Suprapubic skin (tissue), 4 donors: Measurements from ENCODE around the gene WWOX. TPM values are rescaled to one million over a fixed set of nuclear protein-coding genes. Genes with fewer than 3 reads are reported as not detected.

Source experiments
- DNase-seq, 2 donors: peaks; one replicate each; pipeline ENCODE4 v3.0.0-alpha.2; 2019; ENCODE audit warnings: low spot score in 2 of 2
- H3K27ac ChIP-seq: fragments of 200-600 bp; sonication (generic); one replicate; pipeline ENCODE4 v1.5.1; 2019
- H3K27me3 ChIP-seq: fragments of 200-600 bp; sonication (generic); one replicate; pipeline ENCODE4 v1.5.1; 2019
- H3K36me3 ChIP-seq: fragments of 200-600 bp; sonication (generic); one replicate; pipeline ENCODE4 v1.5.1; 2019
- H3K4me1 ChIP-seq: fragments of 200-600 bp; sonication (generic); one replicate; pipeline ENCODE4 v1.5.1; 2019
- H3K4me3 ChIP-seq: fragments of 200-600 bp; sonication (generic); one replicate; pipeline ENCODE4 v1.5.1; 2019; ENCODE audit warnings: mild to moderate bottlenecking
- H3K9me3 ChIP-seq: fragments of 200-600 bp; sonication (generic); one replicate; pipeline ENCODE4 v1.5.1; 2019
- EP300 ChIP-seq: sonication (generic); formaldehyde crosslinking; IDR thresholded peaks from one replicate; pipeline ENCODE4 v1.6.1; 2017; ENCODE audit warnings: antibody characterized with exemption
- POLR2A ChIP-seq, 2 donors: fragments of 450-650 bp; IDR thresholded peaks; one replicate each; pipeline ENCODE4 v1.6.1; 2017; ENCODE audit warnings: antibody characterized with exemption in 2 of 2, mild to moderate bottlenecking in 2 of 2, moderate library complexity in 2 of 2
- POLR2AphosphoS5 ChIP-seq, 3 donors: sonication (generic); formaldehyde crosslinking; IDR thresholded peaks; one replicate each; pipeline ENCODE4 v1.6.1; 2017; ENCODE audit warnings: antibody characterized with exemption in 3 of 3
- WGBS: methylation state at CpG from one replicate; pipeline ENCODE4 v1.1.5; 2018; 5-methylcytosine and 5-hydroxymethylcytosine counted together
- total RNA-seq, 4 donors: library from RNA; depleted of rRNA; stranded (reverse); fragments of >200 nt; gene quantifications; one replicate each; pipeline ENCODE4 v1.1.0, GENCODE V29; 2016
- TF ChIP-seq, protein P1 (sequence below), 2 donors: fragments of 200-600 bp in 1 of 2; fragments of 450-650 bp in 1 of 2; sonication (generic) in 1 of 2; IDR thresholded peaks; one replicate each; pipeline ENCODE4 v1.5.1; 2016 to 2019; ENCODE audit warnings: antibody characterized with exemption in 2 of 2, mild to moderate bottlenecking in 1 of 2, moderate library complexity in 1 of 2

Gene WWOX
- total RNA-seq, 4 donors from 2014 or later = 29.6 to 104 (median 47.3) TPM

GRCh38 chr16:78638371-78638770 lies 538.9 kb downstream of the WWOX start:
- H3K36me3 ChIP-seq = no peaks in the 10 kb centered on the region
- WGBS = 85% methylated on average over 4 of the region's 4 CpGs
- H3K27ac ChIP-seq = no peak overlapping the region
- TF ChIP-seq POLR2AphosphoS5 (IDR thresholded peaks at IDR 0.05) (no peak), POLR2A (IDR thresholded peaks at IDR 0.05) (no peak)
- TF ChIP-seq, protein P1, sequence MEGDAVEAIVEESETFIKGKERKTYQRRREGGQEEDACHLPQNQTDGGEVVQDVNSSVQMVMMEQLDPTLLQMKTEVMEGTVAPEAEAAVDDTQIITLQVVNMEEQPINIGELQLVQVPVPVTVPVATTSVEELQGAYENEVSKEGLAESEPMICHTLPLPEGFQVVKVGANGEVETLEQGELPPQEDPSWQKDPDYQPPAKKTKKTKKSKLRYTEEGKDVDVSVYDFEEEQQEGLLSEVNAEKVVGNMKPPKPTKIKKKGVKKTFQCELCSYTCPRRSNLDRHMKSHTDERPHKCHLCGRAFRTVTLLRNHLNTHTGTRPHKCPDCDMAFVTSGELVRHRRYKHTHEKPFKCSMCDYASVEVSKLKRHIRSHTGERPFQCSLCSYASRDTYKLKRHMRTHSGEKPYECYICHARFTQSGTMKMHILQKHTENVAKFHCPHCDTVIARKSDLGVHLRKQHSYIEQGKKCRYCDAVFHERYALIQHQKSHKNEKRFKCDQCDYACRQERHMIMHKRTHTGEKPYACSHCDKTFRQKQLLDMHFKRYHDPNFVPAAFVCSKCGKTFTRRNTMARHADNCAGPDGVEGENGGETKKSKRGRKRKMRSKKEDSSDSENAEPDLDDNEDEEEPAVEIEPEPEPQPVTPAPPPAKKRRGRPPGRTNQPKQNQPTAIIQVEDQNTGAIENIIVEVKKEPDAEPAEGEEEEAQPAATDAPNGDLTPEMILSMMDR (IDR thresholded peaks at IDR 0.05) = no peak
- no peak for DNase-seq
- no peaks in the 10 kb centered on the region for H3K9me3 ChIP-seq
- no peaks in the 10 kb centered on the region for H3K4me1 ChIP-seq
- no peaks in the 10 kb centered on the region for H3K27me3 ChIP-seq
- no peak overlapping the region for H3K4me3 ChIP-seq

DNA sequence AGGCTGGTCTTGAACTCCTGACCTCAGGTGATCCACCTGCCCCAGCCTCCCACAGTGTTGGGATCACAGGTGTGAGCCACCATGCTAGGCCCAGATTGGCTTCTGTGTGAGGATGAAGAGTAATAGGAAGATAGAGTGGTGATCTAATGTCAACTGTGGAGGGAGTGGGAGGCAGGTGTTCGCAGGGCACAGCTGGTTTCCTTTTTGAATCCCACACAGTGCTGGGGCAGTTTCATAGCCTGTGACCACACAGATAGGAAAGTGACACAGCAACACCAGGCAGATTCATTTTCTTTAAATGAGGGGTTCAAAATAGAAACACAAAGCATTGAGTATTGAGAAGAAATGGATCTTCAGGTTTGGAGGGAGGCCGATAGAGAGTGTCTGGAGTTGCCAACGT lies 540.3 kb downstream of the WWOX start:
- TF ChIP-seq POLR2AphosphoS5 (IDR thresholded peaks at IDR 0.05) = no peak
- no peak for TF ChIP-seq POLR2A (IDR thresholded peaks at IDR 0.05)
- TF ChIP-seq, protein P1 (IDR thresholded peaks at IDR 0.05) = no peak
- Histone ChIP-seq H3K4me1 (no peaks in the 10 kb centered on the region), H3K36me3 (no peaks in the 10 kb centered on the region), H3K9me3 (no peaks in the 10 kb centered on the region), H3K27me3 (no peaks in the 10 kb centered on the region), H3K4me3 (no peak overlapping the region), H3K27ac (no peak overlapping the region)
- no peak for DNase-seq
- 85% methylated on average over 3 of the region's 3 CpGs for WGBS

- Histone ChIP-seq H3K4me1 (no peaks in the 10 kb centered on the region), H3K27me3 (no peaks in the 10 kb centered on the region), H3K9me3 (no peaks in the 10 kb centered on the region), H3K4me3 (no peak overlapping the region), H3K27ac (no peak overlapping the region), H3K36me3 (no peaks in the 10 kb centered on the region)
- 86% methylated on average over 6 of the region's 6 CpGs for WGBS
- DNase-seq = no peak
- TF ChIP-seq EP300 = no peak
Measured at GRCh38 chr16:78640886-78641285, 541.4 kb downstream of the WWOX start.

DNA sequence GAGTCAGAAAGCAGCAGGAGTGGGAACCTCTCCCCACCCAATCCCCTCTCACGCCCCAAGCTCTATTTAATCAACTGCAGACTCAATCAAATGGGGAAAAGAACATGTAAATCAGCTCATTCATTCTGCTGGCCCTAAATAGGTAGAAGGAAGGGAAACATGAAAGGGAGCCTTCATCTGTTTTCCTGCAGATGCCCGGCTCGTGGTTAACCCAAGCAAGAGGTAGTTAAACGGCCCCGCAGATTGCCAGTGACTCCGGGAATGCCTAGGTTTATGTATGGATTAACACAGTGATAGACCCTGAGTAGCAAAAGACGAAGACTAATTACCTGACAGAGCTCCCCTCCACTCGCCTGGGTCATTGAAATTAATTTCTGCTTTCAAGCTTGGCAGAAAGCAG lies 542.0 kb downstream of the WWOX start:
- no peak for DNase-seq
- WGBS = 67% methylated on average over 8 of the region's 8 CpGs
- TF ChIP-seq, protein P1 (IDR thresholded peaks at IDR 0.05) = no peak
- TF ChIP-seq POLR2A (IDR thresholded peaks at IDR 0.05) = no peak
- no peak for TF ChIP-seq EP300
- TF ChIP-seq POLR2AphosphoS5 (IDR thresholded peaks at IDR 0.05) = no peak
- Histone ChIP-seq H3K4me3 (no peak overlapping the region), H3K4me1 (no peaks in the 10 kb centered on the region), H3K27ac (no peak overlapping the region), H3K27me3 (no peaks in the 10 kb centered on the region), H3K36me3 (no peaks in the 10 kb centered on the region), H3K9me3 (no peaks in the 10 kb centered on the region)

- 80% methylated on average over 6 of the region's 6 CpGs for WGBS
- no peaks in the 10 kb centered on the region for H3K9me3 ChIP-seq
- TF ChIP-seq EP300 = no peak
- TF ChIP-seq POLR2AphosphoS5 (IDR thresholded peaks at IDR 0.05) = no peak
- TF ChIP-seq POLR2A (IDR thresholded peaks at IDR 0.05) = no peak
- TF ChIP-seq, protein P1 (IDR thresholded peaks at IDR 0.05) = no peak
Measured at GRCh38 chr16:78642621-78643285, 543.3 kb downstream of the WWOX start.

DNA sequence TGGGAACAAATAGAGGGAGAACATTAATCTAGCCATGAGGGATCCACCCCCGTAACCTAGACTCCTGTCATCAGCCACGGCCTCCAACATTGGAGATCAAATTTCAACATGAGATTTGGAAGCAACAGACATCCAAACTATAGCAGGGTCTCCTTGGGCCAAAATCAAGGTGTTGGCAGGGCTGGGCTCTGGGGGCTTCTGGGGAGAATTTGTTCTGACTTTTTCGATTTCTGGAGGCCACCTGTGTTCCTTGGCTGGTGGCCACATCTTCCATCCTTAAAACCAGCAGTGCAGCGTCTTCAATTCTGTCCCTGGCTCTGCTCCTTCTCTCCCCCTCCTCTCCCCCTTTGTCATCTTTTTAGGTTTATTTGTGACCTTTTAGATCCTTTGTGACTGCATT lies 546.2 kb downstream of the WWOX start:
- DNase-seq = no peak
- Histone ChIP-seq H3K4me3 (no peak overlapping the region), H3K27ac (no peak overlapping the region), H3K27me3 (no peaks in the 10 kb centered on the region), H3K9me3 (no peaks in the 10 kb centered on the region), H3K4me1 (no peaks in the 10 kb centered on the region), H3K36me3 (no peaks in the 10 kb centered on the region)
- 86% methylated on average over 4 of the region's 4 CpGs for WGBS
- TF ChIP-seq, protein P1 (IDR thresholded peaks at IDR 0.05) = no peak
- TF ChIP-seq POLR2A (IDR thresholded peaks at IDR 0.05) (no peak), EP300 (no peak), POLR2AphosphoS5 (IDR thresholded peaks at IDR 0.05) (no peak)

More at GRCh38 chr16:78642621-78643285, 543.3 kb downstream of the WWOX start:
- no peaks in the 10 kb centered on the region for H3K36me3 ChIP-seq
- H3K27ac ChIP-seq = no peak overlapping the region
- no peaks in the 10 kb centered on the region for H3K4me1 ChIP-seq
- no peak overlapping the region for H3K4me3 ChIP-seq
- no peak for DNase-seq
- H3K27me3 ChIP-seq = no peaks in the 10 kb centered on the region
